ENCODE data around the gene KRTAP1-1.
"Not testable (repeated sequence)": the region's sequence is repeated elsewhere in the genome, so short reads cannot be mapped to it uniquely, and the experiment has no call there.

KRTAP1-1 gene

GRCh38 chr17:41055130-41055529, 13.9 kb upstream of the KRTAP1-1 start, which contains the start of gene KRTAP2-2:
TSS of gene KRTAP2-2 (minus strand) at chr17:41055230. CDS start at chr17:41055211, 19 bp downstream.
- not testable (repeated sequence) for DNase-seq (ENCODE audit: low spot score)

GRCh38 chr17:41054556-41054955, 13.3 kb upstream of the KRTAP1-1 start:
- DNase-seq (ENCODE audit: low spot score) = not testable (repeated sequence)

GRCh38 chr17:41054025-41054424, 12.8 kb upstream of the KRTAP1-1 start:
- DNase-seq (ENCODE audit: low spot score) = no peak

GRCh38 chr17:41052566-41052965, 11.3 kb upstream of the KRTAP1-1 start:
- DNase-seq (ENCODE audit: low spot score) = no peak

- DNase-seq (ENCODE audit: low spot score) = no peak
Measured at GRCh38 chr17:41049110-41049509, 7.9 kb upstream of the KRTAP1-1 start.

GRCh38 chr17:41048441-41048840, 7.2 kb upstream of the KRTAP1-1 start:
- DNase-seq (ENCODE audit: low spot score) = no peak

- DNase-seq (ENCODE audit: low spot score) = not testable (repeated sequence)
Measured at GRCh38 chr17:41046735-41047465, 5.7 kb upstream of the KRTAP1-1 start, which contains the start of gene KRTAP2-1. TSS of gene KRTAP2-1 (minus strand) at chr17:41047316. CDS start at chr17:41047267, 49 bp downstream.

GRCh38 chr17:41042953-41043352, 1.7 kb upstream of the KRTAP1-1 start:
- no peak for DNase-seq (ENCODE audit: low spot score)

GRCh38 chr17:41037853-41038350, 3.3 kb downstream of the KRTAP1-1 start:
- DNase-seq (ENCODE audit: low spot score) = no peak

GRCh38 chr17:41034346-41034935, 6.8 kb downstream of the KRTAP1-1 start, which contains the start of gene KRTAP1-3:
TSS of gene KRTAP1-3 (minus strand) at chr17:41034874. CDS start at chr17:41034821, 53 bp downstream.
- DNase-seq (ENCODE audit: low spot score) = not testable (repeated sequence)

- DNase-seq (ENCODE audit: low spot score) = no peak
Measured at GRCh38 chr17:41029633-41030245, 11.5 kb downstream of the KRTAP1-1 start, which contains the start of gene KRTAP1-4. TSS of gene KRTAP1-4 (minus strand) at chr17:41030195. CDS start at chr17:41030078, 117 bp downstream.

- no peak for DNase-seq (ENCODE audit: low spot score)
Measured at GRCh38 chr17:41026715-41027471, 14.4 kb downstream of the KRTAP1-1 start, which contains the start of gene KRTAP1-5. TSS of gene KRTAP1-5 (minus strand) at chr17:41027208. CDS start at chr17:41027155, 53 bp downstream.

- no peak for DNase-seq (ENCODE audit: low spot score)
Measured at GRCh38 chr17:41024697-41025096, 16.6 kb downstream of the KRTAP1-1 start.

GRCh38 chr17:41020336-41020735, 20.9 kb downstream of the KRTAP1-1 start:
- no peak for DNase-seq (ENCODE audit: low spot score)

- no peak for DNase-seq (ENCODE audit: low spot score)
Measured at GRCh38 chr17:41019415-41019814, 21.8 kb downstream of the KRTAP1-1 start.

- no peak for DNase-seq (ENCODE audit: low spot score)
Measured at GRCh38 chr17:41018541-41018940, 22.7 kb downstream of the KRTAP1-1 start.

- no peak for DNase-seq (ENCODE audit: low spot score)
Measured at GRCh38 chr17:41016578-41017215, 24.6 kb downstream of the KRTAP1-1 start.

GRCh38 chr17:41015454-41015853, 25.8 kb downstream of the KRTAP1-1 start:
- no peak for DNase-seq (ENCODE audit: low spot score)

GRCh38 chr17:41013606-41014005, 27.6 kb downstream of the KRTAP1-1 start:
- no peak for DNase-seq (ENCODE audit: low spot score)

- DNase-seq (ENCODE audit: low spot score) = no peak
Measured at GRCh38 chr17:41013181-41013580, 28.1 kb downstream of the KRTAP1-1 start.

All from CD4-positive, alpha-beta T cell treated with Interleukin-15 for 4 hours (primary cell).